Uterus (tissue), 2 donors: ENCODE results near the gene HLA-DRB1.

ENCODE experiments used
- POLR2A ChIP-seq, 2 donors: fragments of 450-650 bp; IDR thresholded peaks; one replicate each; pipeline ENCODE4 v1.6.1; 2016; ENCODE audit warnings: antibody characterized with exemption in 2 of 2, mild to moderate bottlenecking in 1 of 2, moderate library complexity in 1 of 2
- TF ChIP-seq, protein P1 (sequence below), 4 experiments: fragments of 200-600 bp in 2 of 4; fragments of 450-650 bp in 2 of 4; sonication (generic) in 2 of 4; IDR thresholded peaks; one replicate each; pipeline ENCODE4 v1.5.1; 2016 to 2019; ENCODE audit warnings: antibody characterized with exemption in 4 of 4, mild to moderate bottlenecking in 2 of 4, moderate library complexity in 1 of 4

GRCh38 chr6:32559747-32560146 is 29.9 kb downstream of the HLA-DRB1 start:
- TF ChIP-seq, protein P1, sequence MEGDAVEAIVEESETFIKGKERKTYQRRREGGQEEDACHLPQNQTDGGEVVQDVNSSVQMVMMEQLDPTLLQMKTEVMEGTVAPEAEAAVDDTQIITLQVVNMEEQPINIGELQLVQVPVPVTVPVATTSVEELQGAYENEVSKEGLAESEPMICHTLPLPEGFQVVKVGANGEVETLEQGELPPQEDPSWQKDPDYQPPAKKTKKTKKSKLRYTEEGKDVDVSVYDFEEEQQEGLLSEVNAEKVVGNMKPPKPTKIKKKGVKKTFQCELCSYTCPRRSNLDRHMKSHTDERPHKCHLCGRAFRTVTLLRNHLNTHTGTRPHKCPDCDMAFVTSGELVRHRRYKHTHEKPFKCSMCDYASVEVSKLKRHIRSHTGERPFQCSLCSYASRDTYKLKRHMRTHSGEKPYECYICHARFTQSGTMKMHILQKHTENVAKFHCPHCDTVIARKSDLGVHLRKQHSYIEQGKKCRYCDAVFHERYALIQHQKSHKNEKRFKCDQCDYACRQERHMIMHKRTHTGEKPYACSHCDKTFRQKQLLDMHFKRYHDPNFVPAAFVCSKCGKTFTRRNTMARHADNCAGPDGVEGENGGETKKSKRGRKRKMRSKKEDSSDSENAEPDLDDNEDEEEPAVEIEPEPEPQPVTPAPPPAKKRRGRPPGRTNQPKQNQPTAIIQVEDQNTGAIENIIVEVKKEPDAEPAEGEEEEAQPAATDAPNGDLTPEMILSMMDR (IDR thresholded peaks at IDR 0.05) = no peak
- TF ChIP-seq POLR2A (IDR thresholded peaks at IDR 0.05) = no peak
